HS-27A (cell line): ENCODE measurements around the gene BANP.
"Not testable (repeated sequence)": the region's sequence is repeated elsewhere in the genome, so short reads cannot be mapped to it uniquely, and the experiment has no call there.

Source experiments
- DNase-seq: peaks from one replicate; pipeline ENCODE4 v3.0.0-alpha.2; 2012; ENCODE audit warnings: low read depth, missing footprints

Gene BANP, protein sequence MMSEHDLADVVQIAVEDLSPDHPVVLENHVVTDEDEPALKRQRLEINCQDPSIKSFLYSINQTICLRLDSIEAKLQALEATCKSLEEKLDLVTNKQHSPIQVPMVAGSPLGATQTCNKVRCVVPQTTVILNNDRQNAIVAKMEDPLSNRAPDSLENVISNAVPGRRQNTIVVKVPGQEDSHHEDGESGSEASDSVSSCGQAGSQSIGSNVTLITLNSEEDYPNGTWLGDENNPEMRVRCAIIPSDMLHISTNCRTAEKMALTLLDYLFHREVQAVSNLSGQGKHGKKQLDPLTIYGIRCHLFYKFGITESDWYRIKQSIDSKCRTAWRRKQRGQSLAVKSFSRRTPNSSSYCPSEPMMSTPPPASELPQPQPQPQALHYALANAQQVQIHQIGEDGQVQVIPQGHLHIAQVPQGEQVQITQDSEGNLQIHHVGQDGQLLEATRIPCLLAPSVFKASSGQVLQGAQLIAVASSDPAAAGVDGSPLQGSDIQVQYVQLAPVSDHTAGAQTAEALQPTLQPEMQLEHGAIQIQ

GRCh38 chr16:87950765-87951551 lies at the start of gene BANP:
TSS of gene BANP (plus strand) at chr16:87951434. CDS start at chr16:87975116, 23,682 bp downstream.
- DNase-seq = peak; percentile 94

DNA sequence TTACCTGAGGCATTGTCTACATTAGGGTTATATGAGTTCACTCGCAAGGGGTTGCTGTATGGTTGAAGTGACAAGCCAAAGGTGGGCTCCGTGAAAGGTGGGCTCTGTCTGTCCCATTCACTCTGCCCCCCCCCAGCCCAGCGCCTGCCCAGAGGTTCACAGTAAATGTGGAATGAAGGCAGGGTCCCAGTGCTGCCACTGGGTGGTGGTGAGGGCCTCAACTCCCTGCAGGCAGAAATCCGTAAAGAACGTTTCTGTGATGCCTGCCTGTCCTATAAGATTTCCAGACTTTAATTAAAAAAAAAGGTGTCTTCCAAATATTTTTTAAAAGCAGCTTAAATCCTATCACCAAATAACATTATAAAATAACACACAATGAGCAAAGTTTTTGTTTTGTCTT lies 46.3 kb upstream of the BANP start:
- DNase-seq = not testable (repeated sequence)

DNA sequence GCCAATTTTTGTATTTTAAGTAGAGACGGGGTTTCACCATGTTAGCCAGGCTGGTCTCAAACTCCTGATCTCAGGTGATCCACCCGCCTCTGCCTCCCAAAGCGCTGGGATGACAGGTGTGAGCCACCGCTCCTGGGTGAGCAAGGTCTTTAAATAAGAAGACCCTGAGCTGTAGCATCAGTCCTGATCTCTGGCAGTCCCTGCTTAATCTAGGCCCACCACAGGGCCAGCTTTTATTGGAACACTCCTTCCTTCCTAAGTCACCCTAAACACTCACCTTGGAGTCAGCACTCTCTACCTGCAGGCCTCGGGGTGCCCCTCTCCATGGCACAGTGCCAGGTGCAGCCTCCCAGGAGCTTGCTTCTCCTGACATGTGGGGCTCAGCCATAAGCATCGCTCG lies 45.7 kb upstream of the BANP start:
- DNase-seq = not testable (repeated sequence)

- DNase-seq = not testable (repeated sequence)
These were observed 43.1 kb upstream of the BANP start for GRCh38 chr16:87908101-87908500.

DNA sequence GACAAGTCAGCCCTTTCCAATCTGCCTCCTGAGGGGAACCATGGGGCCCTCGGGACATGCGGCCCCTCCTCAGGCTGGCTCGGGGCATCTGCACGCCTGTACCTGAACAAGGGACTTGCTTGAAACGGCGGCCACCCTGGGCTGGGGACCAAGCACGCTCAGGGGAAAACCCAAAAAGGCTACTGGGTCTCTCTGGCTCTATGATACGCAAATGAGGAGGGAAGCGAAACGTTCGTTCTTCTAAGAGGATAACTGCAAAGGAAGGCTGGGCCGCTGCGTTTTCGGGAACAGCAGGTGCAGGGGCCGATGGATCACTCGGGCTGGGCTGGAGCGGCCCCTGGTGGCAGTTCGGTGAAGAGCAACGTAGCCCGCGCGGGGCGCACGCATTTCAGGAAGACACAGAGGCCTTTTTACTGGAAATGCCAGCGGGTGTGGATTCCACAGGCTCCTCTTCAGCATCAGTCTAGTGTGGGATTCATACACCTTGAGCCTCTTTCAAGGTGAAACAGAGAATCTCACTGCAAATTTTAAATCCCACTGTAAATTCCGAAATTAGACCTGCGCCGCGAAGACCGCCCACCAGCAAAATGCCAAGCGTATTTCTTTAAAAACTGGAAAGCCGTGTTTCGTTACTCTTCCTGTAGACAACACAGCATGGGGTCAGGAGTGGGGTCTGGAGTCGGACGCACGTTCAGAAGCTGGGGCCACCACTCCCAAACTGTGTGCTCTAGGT lies 41.9 kb upstream of the BANP start:
- not testable (repeated sequence) for DNase-seq

- not testable (repeated sequence) for DNase-seq
These were observed 40.0 kb upstream of the BANP start for GRCh38 chr16:87911106-87911763.

- DNase-seq = not testable (repeated sequence)
These were observed 38.5 kb upstream of the BANP start for GRCh38 chr16:87912691-87913090.

DNA sequence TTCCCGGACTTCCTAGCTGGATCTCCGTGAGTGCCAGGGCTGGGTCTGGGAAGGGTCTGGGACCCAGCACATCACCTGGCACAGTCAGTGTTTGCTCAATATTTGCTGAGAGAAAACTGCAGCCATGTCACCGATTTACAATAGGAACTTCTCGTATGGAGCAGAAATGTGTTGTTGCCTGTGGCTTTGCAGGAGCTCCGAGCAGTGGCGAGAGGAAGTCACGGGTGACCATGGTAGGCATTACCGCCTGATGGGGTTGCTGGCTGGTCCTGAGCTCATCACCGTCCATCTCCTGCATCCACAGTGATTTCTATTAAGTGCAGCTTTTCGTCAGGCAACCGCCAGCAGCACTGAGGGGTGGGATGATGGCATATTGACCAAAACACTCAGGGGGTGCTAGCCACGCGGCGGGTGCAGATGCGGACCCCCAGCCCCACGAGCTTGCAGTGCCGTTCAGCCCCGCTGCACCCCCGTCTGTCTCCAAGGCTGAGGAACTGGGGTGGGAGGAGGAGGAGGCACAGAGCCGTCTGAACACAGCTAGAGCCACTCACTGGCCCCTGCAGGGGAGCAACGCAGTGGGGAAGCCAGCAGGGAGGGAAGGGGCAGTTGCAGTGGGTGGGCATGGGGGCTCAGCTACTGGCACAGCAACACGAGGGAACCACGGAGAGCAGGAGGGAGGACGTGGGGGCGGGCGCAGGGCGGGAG lies 37.1 kb upstream of the BANP start:
- not testable (repeated sequence) for DNase-seq

DNA sequence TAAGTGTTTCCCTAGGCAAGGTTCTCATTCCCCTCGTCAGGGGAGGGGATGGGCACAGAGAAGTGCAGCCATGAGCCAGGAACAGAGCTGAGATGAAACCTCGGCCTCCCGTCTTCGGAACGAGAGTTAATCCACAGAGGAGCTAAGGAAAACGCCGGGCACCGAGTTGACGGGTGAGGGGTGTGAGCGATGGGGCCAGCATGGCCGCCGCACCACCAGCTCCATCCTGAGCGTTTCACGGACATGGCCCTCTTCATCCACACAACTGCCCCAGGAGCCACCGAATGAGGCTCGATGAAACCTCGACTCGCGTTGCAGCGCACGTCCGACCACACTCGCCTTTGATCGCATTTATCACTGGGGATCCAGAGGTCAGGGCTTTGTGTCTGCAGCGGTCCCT lies 36.4 kb upstream of the BANP start:
- DNase-seq = no peak

GRCh38 chr16:87917503-87917902 lies 33.7 kb upstream of the BANP start:
- no peak for DNase-seq

DNA sequence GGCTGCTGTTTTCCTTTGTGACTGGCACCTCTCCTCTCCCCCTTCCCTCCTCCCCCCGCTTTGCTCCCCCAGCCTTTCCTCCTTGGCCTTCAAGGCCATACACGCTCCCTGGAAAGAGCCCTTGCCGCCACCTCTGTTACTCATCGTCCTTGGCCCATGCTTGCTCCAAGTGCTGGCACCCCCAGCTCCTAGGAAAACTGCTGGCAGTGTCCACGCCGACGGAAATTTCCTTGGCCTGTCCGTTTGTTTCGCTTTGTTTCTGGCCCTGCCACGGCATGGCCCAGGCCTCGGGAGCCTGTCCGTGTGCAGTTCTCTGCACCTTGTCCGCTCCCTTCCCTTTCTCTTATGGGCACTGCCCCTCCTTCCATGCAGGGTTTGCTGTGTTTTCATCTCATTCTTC lies 32.9 kb upstream of the BANP start:
- no peak for DNase-seq

- no peak for DNase-seq
These were observed 32.2 kb upstream of the BANP start for GRCh38 chr16:87918866-87919680.

DNA sequence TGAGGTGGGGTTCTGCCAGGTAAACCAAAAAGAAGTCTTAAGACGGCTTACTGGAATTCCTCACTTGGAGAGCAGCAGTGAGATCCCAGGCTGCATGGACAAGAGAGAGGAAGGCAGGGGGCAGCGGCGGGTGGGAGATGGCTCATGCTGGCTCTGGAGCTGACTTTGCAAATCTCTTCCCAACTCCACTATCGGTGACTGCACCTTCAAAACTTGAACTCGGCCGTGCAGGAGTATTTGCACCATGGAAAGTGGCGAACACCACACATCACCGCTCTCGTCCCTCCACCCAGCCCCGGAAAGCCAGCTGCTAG lies 31.6 kb upstream of the BANP start:
- no peak for DNase-seq

- DNase-seq = no peak
These were observed 29.9 kb upstream of the BANP start for GRCh38 chr16:87921236-87921773.

- DNase-seq = no peak
These were observed 28.9 kb upstream of the BANP start for GRCh38 chr16:87922250-87922871.

DNA sequence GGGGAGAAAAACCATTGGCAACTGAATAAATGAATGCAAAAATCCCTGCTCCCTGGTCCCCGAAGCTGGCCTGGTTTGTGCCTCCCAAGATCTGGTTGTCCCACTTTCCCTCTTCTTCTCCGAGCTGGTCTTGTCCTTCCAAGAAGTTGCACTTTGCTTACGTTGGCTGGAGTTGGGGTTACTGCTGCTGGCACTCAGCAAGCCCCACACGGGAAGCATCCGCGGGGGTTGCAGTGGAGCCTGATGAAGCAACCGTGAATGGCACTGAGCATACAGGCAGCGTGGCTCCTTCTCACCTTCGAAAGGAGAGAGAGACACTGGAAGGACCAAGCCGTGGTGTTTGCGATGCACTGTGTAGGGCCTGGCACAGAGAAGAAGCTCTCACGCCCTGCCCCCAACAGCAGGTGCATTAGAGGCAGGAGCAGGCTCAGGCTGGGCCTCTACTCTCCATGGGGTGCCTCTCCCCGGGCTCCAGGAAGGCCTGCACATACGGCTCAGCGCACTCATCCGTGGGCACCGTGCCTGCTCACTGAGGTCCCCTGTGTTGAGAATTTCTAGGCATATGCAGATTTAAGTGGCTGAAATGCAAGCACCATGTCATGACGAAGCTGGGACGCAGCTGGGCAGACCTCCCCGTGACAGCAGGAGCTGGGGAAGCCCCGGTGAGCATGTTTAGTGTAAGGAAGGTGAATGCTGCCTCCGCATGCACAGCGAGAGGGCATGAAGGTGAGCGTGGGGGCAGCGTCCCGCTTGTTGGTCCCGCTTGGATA lies 27.0 kb upstream of the BANP start:
- DNase-seq = no peak

DNA sequence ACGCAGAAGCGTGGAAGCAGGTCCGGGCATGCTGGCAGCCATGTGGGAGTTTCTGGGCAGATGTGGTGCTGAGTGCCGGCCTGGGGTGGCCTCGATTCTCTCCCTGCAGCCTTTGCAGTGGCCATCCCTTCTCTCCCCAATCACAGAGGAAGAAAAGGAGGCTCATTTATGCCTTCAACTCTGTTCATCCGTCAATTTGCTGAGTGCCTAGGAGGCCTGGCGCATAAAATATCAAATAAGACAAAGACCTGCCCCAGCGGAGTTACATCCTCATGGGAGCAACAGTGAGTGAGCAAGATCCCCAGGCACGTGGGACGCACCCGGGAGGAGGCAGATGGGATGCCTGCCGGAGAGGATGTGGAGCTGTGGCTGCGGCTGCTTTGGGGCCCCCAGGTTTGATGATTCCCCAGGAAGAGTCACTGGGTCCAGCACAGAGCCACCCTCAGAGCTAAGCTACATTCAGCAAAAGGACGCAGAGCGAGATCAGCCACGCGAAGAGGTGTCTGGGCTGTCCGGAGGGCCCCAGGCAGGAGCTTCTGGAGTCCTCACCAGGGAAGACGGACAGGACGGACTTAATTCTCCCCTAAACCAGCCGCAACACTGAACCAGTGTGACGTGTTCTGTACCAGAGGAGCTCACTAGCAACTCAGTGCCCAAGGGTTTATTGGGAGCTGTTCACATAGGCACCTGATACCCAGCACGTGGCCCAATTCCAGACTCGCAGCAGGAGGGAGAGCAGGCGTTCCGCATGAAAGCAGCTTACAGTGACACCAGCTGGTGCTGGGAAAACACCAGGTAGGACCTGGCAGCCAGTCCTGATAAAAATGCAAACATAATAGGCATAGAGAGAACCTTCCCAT lies 26.2 kb upstream of the BANP start:
- DNase-seq = no peak
